H1 (cell line): Measurements from ENCODE around the gene ALPG. TPM values are rescaled to one million over a fixed set of nuclear protein-coding genes. Genes with fewer than 3 reads are reported as not detected.

Experiments used
- CTCF ChIA-PET: fragments of 300-600 bp; sonication (Branson Sonifier 250); formaldehyde crosslinking; loops from one replicate; lab custom pipeline; 2021; ENCODE audit not compliant: partially characterized antibody; lab: Charles Lee
- POLR2A ChIA-PET: fragments of 300-600 bp; sonication (Branson Sonifier 250); formaldehyde crosslinking; loops from one replicate; lab custom pipeline; 2021; ENCODE audit warnings: inconsistent platforms; ENCODE audit not compliant: partially characterized antibody; lab: Charles Lee
- DNase-seq, 2 experiments: peaks; one replicate each; pipeline versions ENCODE4 v3.0.0 to v3.0.0-alpha.2; 2010 to 2022; ENCODE audit warnings: low spot score in 2 of 2, low read depth in 1 of 2, mixed read lengths in 1 of 2
- FAIRE-seq: peaks from 2 replicates; lab custom pipeline; 2011; peaks lifted over from hg19 to GRCh38; lab: Jason Lieb, UNC
- H2AFZ ChIP-seq: 2 replicates; pipeline ENCODE4 v1.8.1; 2012; ENCODE audit warnings: low read length, inconsistent platforms
- H2AK5ac ChIP-seq: 2 replicates; pipeline ENCODE4 v1.6.1; 2013; ENCODE audit warnings: low read depth, low read length
- H2BK120ac ChIP-seq: replicated peaks from 2 replicates; pipeline ENCODE3; 2013; ENCODE audit warnings: low read depth, low read length, inconsistent platforms
- H2BK12ac ChIP-seq: 2 replicates; pipeline ENCODE4 v1.6.1; 2013; ENCODE audit warnings: low read depth, low read length
- H2BK15ac ChIP-seq: 2 replicates; pipeline ENCODE4 v1.6.1; 2013; ENCODE audit warnings: low read length
- H2BK20ac ChIP-seq: 2 replicates; pipeline ENCODE4 v1.6.1; 2013; ENCODE audit warnings: low read length
- H2BK5ac ChIP-seq: 2 replicates; pipeline ENCODE4 v1.6.1; 2013; ENCODE audit warnings: low read depth, low read length
- H3K14ac ChIP-seq: 2 replicates; pipeline ENCODE4 v1.6.1; 2013; ENCODE audit warnings: inconsistent platforms; ENCODE audit not compliant: insufficient read length
- H3K18ac ChIP-seq: 2 replicates; pipeline ENCODE4 v1.6.1; 2013; ENCODE audit warnings: low read length; ENCODE audit errors: extremely low read depth
- H3K23ac ChIP-seq: 2 replicates; pipeline ENCODE4 v1.6.1; 2013; ENCODE audit warnings: inconsistent platforms; ENCODE audit not compliant: insufficient read length
- H3K23me2 ChIP-seq: 2 replicates; pipeline ENCODE4 v1.6.1; 2013; ENCODE audit warnings: low read depth, low read length
- H3K27ac ChIP-seq: 2 replicates; pipeline ENCODE4 v1.6.1; 2011; ENCODE audit warnings: low read depth, low read length, inconsistent platforms
- H3K27me3 ChIP-seq, 4 experiments: replicated peaks in 1 of 4; 1 replicate in 1 of 4; 2 replicates in 3 of 4; pipeline versions ENCODE4 v1.6.1 to v1.8.1; 2011 to 2013; ENCODE audit warnings: low read length in 3 of 4, mild to moderate bottlenecking in 3 of 4, inconsistent platforms in 2 of 4, mixed read lengths in 2 of 4, moderate library complexity in 1 of 4; ENCODE audit not compliant: control insufficient read depth in 3 of 4, insufficient read depth in 3 of 4; ENCODE audit errors: extremely low read depth in 1 of 4
- H3K36me3 ChIP-seq, 4 experiments: 2 replicates each; pipeline versions ENCODE4 v1.6.1 to v1.8.1; 2011 to 2013; ENCODE audit warnings: mild to moderate bottlenecking in 4 of 4, low read length in 3 of 4, moderate library complexity in 2 of 4, control low read depth in 1 of 4, inconsistent platforms in 1 of 4; ENCODE audit not compliant: insufficient read depth in 4 of 4, control insufficient read depth in 2 of 4
- H3K4ac ChIP-seq: replicated peaks from 2 replicates; pipeline ENCODE3; 2013; ENCODE audit warnings: low read length, low read depth, mixed read lengths, inconsistent platforms; ENCODE audit not compliant: insufficient read length
- H3K4me1 ChIP-seq, 4 experiments: replicated peaks in 1 of 4; 1 replicate in 1 of 4; 2 replicates in 3 of 4; pipeline versions ENCODE4 v1.6.1 to v1.8.1; 2011 to 2013; ENCODE audit warnings: low read length in 3 of 4, inconsistent platforms in 2 of 4, mixed read lengths in 1 of 4; ENCODE audit not compliant: insufficient read depth in 4 of 4, control insufficient read depth in 3 of 4
- H3K4me2 ChIP-seq, 2 experiments: 2 replicates each; pipeline versions ENCODE4 v1.6.1 to v1.8.1; 2011 to 2013; ENCODE audit warnings: low read depth in 2 of 2, low read length in 2 of 2, control low read depth in 1 of 2, inconsistent platforms in 1 of 2, mild to moderate bottlenecking in 1 of 2; ENCODE audit not compliant: insufficient read depth in 1 of 2
- H3K4me3 ChIP-seq, 4 experiments: fragments of 200-600, 300-600 bp in 1 of 4; sonication (generic), shearing (Covaris generic), sonication (Bioruptor Twin) in 1 of 4; 2 replicates each; pipeline versions ENCODE4 v1.5.1 to v1.8.1; 2011 to 2016; ENCODE audit warnings: low read length in 4 of 4, low read depth in 3 of 4, control low read depth in 2 of 4, inconsistent platforms in 2 of 4, mild to moderate bottlenecking in 2 of 4, mixed read lengths in 1 of 4, moderate library complexity in 1 of 4; ENCODE audit not compliant: insufficient read depth in 2 of 4; ENCODE audit errors: extremely low read depth in 1 of 4
- H3K56ac ChIP-seq: replicated peaks from 2 replicates; pipeline ENCODE3; 2013; ENCODE audit warnings: low read depth, mild to moderate bottlenecking, mixed read lengths, low read length, inconsistent platforms; ENCODE audit not compliant: insufficient read length
- H3K79me1 ChIP-seq: 2 replicates; pipeline ENCODE4 v1.6.1; 2013; ENCODE audit warnings: low read depth, low read length, control low read depth
- H3K79me2 ChIP-seq, 2 experiments: 2 replicates each; pipeline versions ENCODE4 v1.6.1 to v1.8.1; 2012 to 2013; ENCODE audit warnings: low read length in 2 of 2, mild to moderate bottlenecking in 2 of 2, inconsistent platforms in 1 of 2; ENCODE audit not compliant: insufficient read depth in 2 of 2, control insufficient read depth in 1 of 2
- H3K9ac ChIP-seq, 4 experiments: replicated peaks in 1 of 4; 1 replicate in 1 of 4; 2 replicates in 3 of 4; pipeline versions ENCODE4 v1.6.1 to v1.8.1; 2011 to 2013; ENCODE audit warnings: low read depth in 3 of 4, low read length in 3 of 4, control low read depth in 2 of 4, mild to moderate bottlenecking in 2 of 4, moderate library complexity in 2 of 4, inconsistent platforms in 1 of 4; ENCODE audit errors: extremely low read depth in 1 of 4
- H3K9me3 ChIP-seq, 2 experiments: 2 replicates each; pipeline versions ENCODE4 v1.6.1 to v1.8.1; 2012 to 2013; ENCODE audit warnings: mild to moderate bottlenecking in 2 of 2, moderate library complexity in 2 of 2, control low read depth in 1 of 2, inconsistent platforms in 1 of 2, low read depth in 1 of 2, low read length in 1 of 2, mixed read lengths in 1 of 2; ENCODE audit not compliant: insufficient read depth in 2 of 2
- H4K20me1 ChIP-seq, 2 experiments: replicated peaks in 1 of 2; 2 replicates each; pipeline versions ENCODE3 to v1.8.1; 2011 to 2013; ENCODE audit warnings: inconsistent platforms in 2 of 2, low read length in 2 of 2, mild to moderate bottlenecking in 1 of 2; ENCODE audit not compliant: insufficient read depth in 2 of 2, control insufficient read depth in 1 of 2
- H4K5ac ChIP-seq: 2 replicates; pipeline ENCODE4 v1.6.1; 2013; ENCODE audit warnings: low read length, low read depth, mixed read lengths, inconsistent platforms; ENCODE audit not compliant: insufficient read length
- H4K8ac ChIP-seq: 2 replicates; pipeline ENCODE4 v1.8.0; 2013; ENCODE audit warnings: mild to moderate bottlenecking, moderate library complexity, low read length, inconsistent platforms; ENCODE audit not compliant: insufficient read depth; ENCODE audit errors: extremely low read depth
- H4K91ac ChIP-seq: replicated peaks from 2 replicates; pipeline ENCODE3; 2013; ENCODE audit warnings: low read length, mixed read lengths, inconsistent platforms; ENCODE audit not compliant: insufficient read length
- ATF2 ChIP-seq: IDR thresholded peaks from 2 replicates; pipeline ENCODE4 v1.6.1; 2012; ENCODE audit warnings: low read length, inconsistent platforms
- BACH1 ChIP-seq: IDR thresholded peaks from 2 replicates; pipeline ENCODE4 v1.6.1; 2012; ENCODE audit warnings: low read length, improper control_type of control experiment
- EP300 ChIP-seq, 2 experiments: IDR thresholded peaks; 1 replicate in 1 of 2; 2 replicates in 1 of 2; pipeline ENCODE4 v1.6.1; 2011 to 2012; ENCODE audit warnings: low read depth in 2 of 2, low read length in 2 of 2, mild to moderate bottlenecking in 2 of 2, borderline replicate concordance in 1 of 2, inconsistent platforms in 1 of 2, moderate library complexity in 1 of 2
- GABPA ChIP-seq: IDR thresholded peaks from 2 replicates; pipeline ENCODE4 v1.6.1; 2011; ENCODE audit warnings: mild to moderate bottlenecking, low read length, moderate library complexity, borderline replicate concordance; ENCODE audit not compliant: insufficient read depth
- HDAC6 ChIP-seq: IDR thresholded peaks from one replicate; pipeline ENCODE4 v1.7.1; 2012; ENCODE audit warnings: low read depth, mild to moderate bottlenecking, inconsistent platforms, low read length, moderate library complexity
- JUN ChIP-seq: IDR thresholded peaks from 2 replicates; pipeline ENCODE4 v1.6.1; 2011; ENCODE audit warnings: low read depth, mild to moderate bottlenecking, improper control_type of control experiment, low read length
- MAX ChIP-seq: IDR thresholded peaks from 2 replicates; pipeline ENCODE4 v1.6.1; 2012; ENCODE audit warnings: inconsistent platforms
- RFX5 ChIP-seq: IDR thresholded peaks from 2 replicates; pipeline ENCODE4 v1.6.1; 2011; ENCODE audit warnings: low read depth, low read length, improper control_type of control experiment, borderline replicate concordance
- TEAD4 ChIP-seq: IDR thresholded peaks from 2 replicates; pipeline ENCODE4 v1.6.1; 2012; ENCODE audit warnings: low read depth, low read length, inconsistent platforms, mixed read lengths
- WGBS, 2 experiments: shearing (Covaris generic) in 1 of 2; methylation state at CpG; one replicate each; pipeline versions ENCODE4 v1.1.6 to v1.1.7; 2013 to 2015; ENCODE audit warnings: low lambda C conversion rate in 2 of 2, mixed read lengths in 2 of 2, inconsistent platforms in 1 of 2, low coverage in 1 of 2, missing lambda C conversion rate in 1 of 2; ENCODE audit not compliant: insufficient replicate concordance in 2 of 2, insufficient coverage in 1 of 2, insufficient read length in 1 of 2; ENCODE audit errors: extremely low coverage in 1 of 2, missing lambda C conversion rate in 1 of 2; 5-methylcytosine and 5-hydroxymethylcytosine counted together
- polyA plus RNA-seq, 7 experiments: library from polyadenylated mRNA; depleted of rRNA in 3 of 7; stranded (reverse) in 5 of 7; unstranded in 2 of 7; fragments of >200 nt in 5 of 7; fragments of 200-250 nt in 2 of 7; gene quantifications; 1 replicate in 5 of 7; 2 replicates in 1 of 7; 4 replicates in 1 of 7; pipeline versions ENCODE4 v1.2.1 to v1.2.3, GENCODE V29; 2011 to 2013; ENCODE audit warnings: missing spikeins in 2 of 7, mixed read lengths in 2 of 7
- total RNA-seq: library from RNA; stranded (reverse); fragmentation: NEBNext Ultra II Directional; extraction: Animal tissue kit (Norgen Biotek cat#: 25700); gene quantifications from 2 replicates; pipeline ENCODE4 v1.2.1, GENCODE V29; 2021

Gene ALPG
- total and polyA plus RNA-seq, 2 of the 8 experiments (the other 6 are each of a cell fraction or from before 2014, with no cell fraction given): 0.56 to 2.1 TPM

GRCh38 chr2:232369126-232369951 lies 37.3 kb upstream of the ALPG start:
- Histone ChIP-seq H3K36me3 (no peaks in the 10 kb centered on the region), H3K4me1 (peaks cover 0 to 18% (median 6%) of the 10 kb centered on the region in 4 experiments; a peak in 6 of 7 replicates), H3K4me3 (no peak overlapping the region), H3K23ac (no peak overlapping the region), H4K20me1 (no peaks in the 10 kb centered on the region), H2AK5ac (no peak overlapping the region), H2AFZ (no peak overlapping the region), H2BK20ac (no peak overlapping the region), H4K5ac (no peak overlapping the region), H3K4me2 (no peak overlapping the region), H3K56ac (no peak overlapping the region), H4K91ac (no peak overlapping the region), H2BK15ac (no peak overlapping the region), H3K23me2 (no peaks in the 10 kb centered on the region), H3K27me3 (no peaks in the 10 kb centered on the region), H2BK5ac (no peak overlapping the region; the same call in 1 of the 2 replicates), H2BK12ac (peak overlapping the region; percentile 87; the same call in 1 of the 2 replicates), H3K9ac (no peak overlapping the region), H3K79me1 (no peaks in the 10 kb centered on the region), H3K14ac (no peak overlapping the region), H3K4ac (no peak overlapping the region), H4K8ac (peak overlapping the region; percentile 69; the same call in 1 of the 2 replicates), H3K79me2 (no peaks in the 10 kb centered on the region), H3K27ac (no peak overlapping the region), H2BK120ac (no peak overlapping the region), H3K9me3 (no peaks in the 10 kb centered on the region), H3K18ac (peak overlapping the region; percentile 71)
- CTCF ChIA-PET: interaction anchor here (0.7 to 9.5 kb wide), 15 partner anchors 7 to 469 kb away, joined by 3 to 100 read pairs (median 15); partner anchors contain the start of gene ALPP
- WGBS, 2 experiments: 85% methylated on average over 13 of the region's 15 CpGs; no CpG with 5 or more reads in 1 of the 2 experiments
- DNase-seq: no peak
- POLR2A ChIA-PET: interaction anchor here (1.0 to 1.2 kb wide), 2 partner anchors 44 to 444 kb away, joined by 3 to 4 read pairs; no protein-coding TSS in a partner anchor
- FAIRE-seq: no peak
- TF ChIP-seq ATF2 (no peak), EP300 (IDR thresholded peaks at IDR 0.05; ENCODE audit: borderline replicate concordance in 1 of 2, low read depth in 2 of 2, low read length in 2 of 2) (no peak), MAX (no peak), JUN (no peak), HDAC6 (no peak), GABPA (no peak), BACH1 (no peak), TEAD4 (no peak), RFX5 (no peak)
